Transverse colon (tissue), 4 donors: ENCODE measurements around the gene MINDY3.

ENCODE experiments used
- POLR2AphosphoS5 ChIP-seq, 3 donors: sonication (generic); formaldehyde crosslinking; IDR thresholded peaks; one replicate each; pipeline ENCODE4 v1.6.1; 2016; ENCODE audit warnings: antibody characterized with exemption in 3 of 3
- TF ChIP-seq, protein P1 (sequence below), 5 experiments: fragments of 200-600 bp in 3 of 5; fragments of 450-650 bp in 2 of 5; sonication (generic) in 3 of 5; IDR thresholded peaks; 1 replicate in 2 of 5; 2 replicates in 3 of 5; pipeline ENCODE4 v1.5.1; 2016 to 2017; ENCODE audit warnings: antibody characterized with exemption in 5 of 5, inconsistent platforms in 3 of 5, mild to moderate bottlenecking in 2 of 5, moderate library complexity in 1 of 5

DNA sequence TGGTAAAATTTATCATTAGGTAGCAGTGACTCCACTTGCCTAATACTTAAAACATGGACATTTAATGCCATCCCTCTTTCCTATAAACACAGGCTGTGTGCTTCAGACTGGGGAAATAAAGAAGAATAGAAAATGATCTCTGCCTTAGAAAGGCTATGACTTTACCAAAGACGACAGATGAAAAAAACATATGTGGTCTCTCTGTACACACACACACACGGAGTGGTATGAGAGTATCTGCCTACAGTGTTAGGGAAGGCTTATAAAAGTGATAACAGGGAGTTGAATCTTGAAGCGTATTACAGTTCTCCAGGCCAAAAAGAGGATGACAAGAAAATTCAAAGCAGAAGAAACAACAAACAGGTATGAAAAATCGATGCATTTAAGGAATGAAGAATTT lies 38.2 kb downstream of the MINDY3 start:
- TF ChIP-seq, protein P1, sequence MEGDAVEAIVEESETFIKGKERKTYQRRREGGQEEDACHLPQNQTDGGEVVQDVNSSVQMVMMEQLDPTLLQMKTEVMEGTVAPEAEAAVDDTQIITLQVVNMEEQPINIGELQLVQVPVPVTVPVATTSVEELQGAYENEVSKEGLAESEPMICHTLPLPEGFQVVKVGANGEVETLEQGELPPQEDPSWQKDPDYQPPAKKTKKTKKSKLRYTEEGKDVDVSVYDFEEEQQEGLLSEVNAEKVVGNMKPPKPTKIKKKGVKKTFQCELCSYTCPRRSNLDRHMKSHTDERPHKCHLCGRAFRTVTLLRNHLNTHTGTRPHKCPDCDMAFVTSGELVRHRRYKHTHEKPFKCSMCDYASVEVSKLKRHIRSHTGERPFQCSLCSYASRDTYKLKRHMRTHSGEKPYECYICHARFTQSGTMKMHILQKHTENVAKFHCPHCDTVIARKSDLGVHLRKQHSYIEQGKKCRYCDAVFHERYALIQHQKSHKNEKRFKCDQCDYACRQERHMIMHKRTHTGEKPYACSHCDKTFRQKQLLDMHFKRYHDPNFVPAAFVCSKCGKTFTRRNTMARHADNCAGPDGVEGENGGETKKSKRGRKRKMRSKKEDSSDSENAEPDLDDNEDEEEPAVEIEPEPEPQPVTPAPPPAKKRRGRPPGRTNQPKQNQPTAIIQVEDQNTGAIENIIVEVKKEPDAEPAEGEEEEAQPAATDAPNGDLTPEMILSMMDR (IDR thresholded peaks at IDR 0.05), result no peak
- no peak for TF ChIP-seq POLR2AphosphoS5 (IDR thresholded peaks at IDR 0.05)
